ENCODE data around the gene SMTNL2. TPM values are rescaled to one million over a fixed set of nuclear protein-coding genes. Genes with fewer than 3 reads are reported as not detected.
"Not testable (repeated sequence)": the region's sequence is repeated elsewhere in the genome, so short reads cannot be mapped to it uniquely, and the experiment has no call there.

SMTNL2 gene
- total RNA-seq, 1 donor from 2014 or later, result 33.4 TPM

GRCh38 chr17:4634976-4635375, 50.6 kb downstream of the SMTNL2 start:
- Histone ChIP-seq H3K36me3 (no peaks in the 10 kb centered on the region), H3K4me1 (no peaks in the 10 kb centered on the region), H3K27me3 (ENCODE audit: low read depth) (peaks cover 72% of the 10 kb centered on the region), H3K9me3 (replicated peaks) (no peaks in the 10 kb centered on the region), H3K4me3 (no peak overlapping the region), H3K27ac (replicated peaks) (no peak overlapping the region)
- no peak for TF ChIP-seq CTCF (IDR thresholded peaks at IDR 0.05; ENCODE audit: borderline replicate concordance)
- DNase-seq, result no peak
- intact Hi-C loops (cut with micrococcal nuclease), result no loop called here

DNA sequence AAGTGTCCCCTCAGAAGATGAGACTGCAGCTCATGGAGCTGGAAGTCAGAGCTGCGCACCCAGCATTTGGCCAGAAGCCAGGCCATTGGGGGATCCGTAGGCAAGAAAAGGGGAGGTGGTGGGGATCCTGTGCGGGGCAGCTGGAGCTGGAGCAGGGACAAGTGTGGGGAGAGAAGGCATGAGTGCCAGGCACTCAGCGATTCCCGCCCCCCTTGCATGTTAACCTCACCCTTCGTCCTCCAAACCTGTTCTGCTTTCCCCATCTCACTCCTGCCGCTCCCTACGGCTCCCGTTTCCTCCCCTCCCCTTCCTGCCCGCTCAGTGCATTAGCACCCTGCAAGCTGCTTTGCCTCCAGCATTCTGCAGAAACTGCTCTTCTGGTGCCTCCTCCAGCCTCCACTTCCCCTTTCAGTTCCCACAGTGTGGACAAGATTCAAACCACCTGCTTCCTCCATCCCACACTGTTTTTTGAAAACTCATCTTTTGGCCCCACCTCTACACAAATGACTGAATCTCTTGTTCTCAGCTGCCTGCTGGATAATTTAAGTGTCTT, 51.6 kb downstream of the SMTNL2 start:
- no peak for TF ChIP-seq CTCF (IDR thresholded peaks at IDR 0.05; ENCODE audit: borderline replicate concordance)
- Histone ChIP-seq H3K4me1 (no peaks in the 10 kb centered on the region), H3K27ac (replicated peaks) (no peak overlapping the region), H3K27me3 (ENCODE audit: low read depth) (peaks cover 77% of the 10 kb centered on the region), H3K36me3 (no peaks in the 10 kb centered on the region), H3K9me3 (replicated peaks) (no peaks in the 10 kb centered on the region), H3K4me3 (no peak overlapping the region)
- intact Hi-C loops (cut with micrococcal nuclease), result no loop called here
- no peak for DNase-seq

GRCh38 chr17:4636474-4637100, 52.3 kb downstream of the SMTNL2 start:
- no peaks in the 10 kb centered on the region for H3K9me3 ChIP-seq (replicated peaks)
- H3K4me1 ChIP-seq, result peaks cover 5% of the 10 kb centered on the region
- H3K27me3 ChIP-seq (ENCODE audit: low read depth), result peaks cover 83% of the 10 kb centered on the region
- H3K4me3 ChIP-seq, result no peak overlapping the region
- intact Hi-C loops (cut with micrococcal nuclease), result no loop called here
- no peak for DNase-seq
- H3K36me3 ChIP-seq, result no peaks in the 10 kb centered on the region
- H3K27ac ChIP-seq (replicated peaks), result no peak overlapping the region
- no peak for TF ChIP-seq CTCF (IDR thresholded peaks at IDR 0.05; ENCODE audit: borderline replicate concordance)

GRCh38 chr17:4638766-4639165, 54.4 kb downstream of the SMTNL2 start:
- intact Hi-C loops (cut with micrococcal nuclease), result not testable (repeated sequence)

GRCh38 chr17:4639301-4640059, 55.2 kb downstream of the SMTNL2 start:
- H3K36me3 ChIP-seq; H3K4me1 ChIP-seq; H3K9me3 ChIP-seq (replicated peaks); H3K27ac ChIP-seq (replicated peaks); H3K4me3 ChIP-seq; intact Hi-C loops (cut with micrococcal nuclease); DNase-seq: not testable (repeated sequence)
- peaks cover 85% of the 10 kb centered on the region for H3K27me3 ChIP-seq (ENCODE audit: low read depth)

More at GRCh38 chr17:4638766-4639165, 54.4 kb downstream of the SMTNL2 start:
- not testable (repeated sequence) for H3K4me1 ChIP-seq; H3K27ac ChIP-seq (replicated peaks); H3K4me3 ChIP-seq; H3K36me3 ChIP-seq; H3K9me3 ChIP-seq (replicated peaks); DNase-seq
- peaks cover 85% of the 10 kb centered on the region for H3K27me3 ChIP-seq (ENCODE audit: low read depth)

DNA sequence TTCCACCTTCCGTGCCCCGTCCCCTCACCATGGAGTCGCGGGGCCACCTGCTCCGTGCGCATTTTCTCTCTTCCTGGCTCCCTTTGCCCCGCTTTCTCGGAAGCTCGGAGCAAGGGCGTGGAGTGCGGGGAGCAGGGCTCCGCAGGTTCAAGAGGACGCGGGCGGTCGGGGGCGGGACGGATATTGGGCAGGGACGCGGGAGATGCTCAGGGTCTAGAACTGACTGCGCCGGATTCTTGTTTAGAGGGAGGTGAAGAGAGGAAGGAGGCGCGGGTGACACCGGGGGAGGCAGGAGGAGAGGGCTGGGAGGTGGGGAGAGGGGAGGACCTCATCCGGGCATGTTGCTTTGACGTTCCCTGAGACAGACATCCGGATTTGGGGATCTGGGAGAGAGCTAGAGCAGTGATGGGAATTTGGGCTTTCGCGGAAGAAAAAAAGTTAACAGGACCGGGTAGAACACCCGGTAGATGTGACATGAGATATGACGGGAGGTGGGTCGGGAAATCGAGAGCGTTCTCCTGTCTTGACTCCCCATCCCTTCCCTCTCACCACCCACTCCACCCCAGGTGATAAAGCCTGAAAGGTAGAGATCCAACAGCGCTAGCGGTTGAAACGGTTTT, 56.4 kb downstream of the SMTNL2 start:
- peaks cover 85% of the 10 kb centered on the region for H3K27me3 ChIP-seq (ENCODE audit: low read depth)
- intact Hi-C loops (cut with micrococcal nuclease); H3K9me3 ChIP-seq (replicated peaks); DNase-seq; H3K4me1 ChIP-seq; H3K27ac ChIP-seq (replicated peaks); H3K4me3 ChIP-seq; H3K36me3 ChIP-seq: not testable (repeated sequence)
